ENCODE data around the gene TKTL1.

TKTL1 gene

GRCh38 chrX:154313147-154313546 lies 17.6 kb downstream of the TKTL1 start:
- Histone ChIP-seq H3K4me3 (IDR thresholded peaks at IDR 0.05; ENCODE audit: insufficient read depth, low read depth, low read length) (no peak overlapping the region), H4K20me1 (ENCODE audit: insufficient read depth) (no peaks in the 10 kb centered on the region), H3K27ac (no peak overlapping the region), H3K27me3 (ENCODE audit: insufficient read depth, low read depth) (no peaks in the 10 kb centered on the region), H3K36me3 (ENCODE audit: insufficient read depth) (no peaks in the 10 kb centered on the region), H2AFZ (ENCODE audit: low read depth) (no peak overlapping the region), H3K4me1 (ENCODE audit: low read depth, poor library complexity, severe bottlenecking) (no peaks in the 10 kb centered on the region), H3K9ac (no peak overlapping the region), H3K4me2 (no peak overlapping the region), H3K79me2 (ENCODE audit: insufficient read depth, low read depth) (no peaks in the 10 kb centered on the region)
- TF ChIP-seq, protein P1, sequence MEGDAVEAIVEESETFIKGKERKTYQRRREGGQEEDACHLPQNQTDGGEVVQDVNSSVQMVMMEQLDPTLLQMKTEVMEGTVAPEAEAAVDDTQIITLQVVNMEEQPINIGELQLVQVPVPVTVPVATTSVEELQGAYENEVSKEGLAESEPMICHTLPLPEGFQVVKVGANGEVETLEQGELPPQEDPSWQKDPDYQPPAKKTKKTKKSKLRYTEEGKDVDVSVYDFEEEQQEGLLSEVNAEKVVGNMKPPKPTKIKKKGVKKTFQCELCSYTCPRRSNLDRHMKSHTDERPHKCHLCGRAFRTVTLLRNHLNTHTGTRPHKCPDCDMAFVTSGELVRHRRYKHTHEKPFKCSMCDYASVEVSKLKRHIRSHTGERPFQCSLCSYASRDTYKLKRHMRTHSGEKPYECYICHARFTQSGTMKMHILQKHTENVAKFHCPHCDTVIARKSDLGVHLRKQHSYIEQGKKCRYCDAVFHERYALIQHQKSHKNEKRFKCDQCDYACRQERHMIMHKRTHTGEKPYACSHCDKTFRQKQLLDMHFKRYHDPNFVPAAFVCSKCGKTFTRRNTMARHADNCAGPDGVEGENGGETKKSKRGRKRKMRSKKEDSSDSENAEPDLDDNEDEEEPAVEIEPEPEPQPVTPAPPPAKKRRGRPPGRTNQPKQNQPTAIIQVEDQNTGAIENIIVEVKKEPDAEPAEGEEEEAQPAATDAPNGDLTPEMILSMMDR (conservative IDR thresholded peaks at IDR 0.05; ENCODE audit: low read depth, low read length), result no peak

DNA sequence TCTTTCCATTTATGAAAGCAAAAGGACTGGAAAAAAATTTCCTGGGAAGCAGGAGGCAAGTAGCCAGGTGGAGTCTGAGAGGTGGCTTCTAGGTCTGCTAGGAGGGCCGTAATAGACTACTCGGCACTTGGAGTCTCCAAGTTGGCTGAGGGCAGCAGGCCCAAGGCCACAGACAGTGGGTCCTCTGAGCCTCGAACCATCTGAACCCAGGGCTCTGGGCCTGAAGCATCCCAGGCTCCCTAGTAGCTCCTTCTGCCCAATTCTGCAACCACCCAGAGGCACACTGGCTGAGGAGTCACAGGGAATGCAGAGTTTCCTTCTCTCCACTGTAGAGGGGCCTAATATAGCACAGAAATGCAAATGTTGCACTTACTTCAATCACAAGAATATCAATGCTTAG lies 19.8 kb downstream of the TKTL1 start:
- H3K4me2 ChIP-seq, result no peak overlapping the region
- H3K79me2 ChIP-seq (ENCODE audit: insufficient read depth, low read depth), result no peaks in the 10 kb centered on the region
- TF ChIP-seq, protein P1 (conservative IDR thresholded peaks at IDR 0.05; ENCODE audit: low read depth, low read length), result no peak
- H4K20me1 ChIP-seq (ENCODE audit: insufficient read depth), result no peaks in the 10 kb centered on the region
- H3K4me1 ChIP-seq (ENCODE audit: low read depth, poor library complexity, severe bottlenecking), result no peaks in the 10 kb centered on the region
- no peaks in the 10 kb centered on the region for H3K36me3 ChIP-seq (ENCODE audit: insufficient read depth)
- no peaks in the 10 kb centered on the region for H3K27me3 ChIP-seq (ENCODE audit: insufficient read depth, low read depth)
- no peak overlapping the region for H3K9ac ChIP-seq
- no peak overlapping the region for H3K27ac ChIP-seq
- no peak overlapping the region for H2AFZ ChIP-seq (ENCODE audit: low read depth)
- no peak overlapping the region for H3K4me3 ChIP-seq (IDR thresholded peaks at IDR 0.05; ENCODE audit: insufficient read depth, low read depth, low read length)

DNA sequence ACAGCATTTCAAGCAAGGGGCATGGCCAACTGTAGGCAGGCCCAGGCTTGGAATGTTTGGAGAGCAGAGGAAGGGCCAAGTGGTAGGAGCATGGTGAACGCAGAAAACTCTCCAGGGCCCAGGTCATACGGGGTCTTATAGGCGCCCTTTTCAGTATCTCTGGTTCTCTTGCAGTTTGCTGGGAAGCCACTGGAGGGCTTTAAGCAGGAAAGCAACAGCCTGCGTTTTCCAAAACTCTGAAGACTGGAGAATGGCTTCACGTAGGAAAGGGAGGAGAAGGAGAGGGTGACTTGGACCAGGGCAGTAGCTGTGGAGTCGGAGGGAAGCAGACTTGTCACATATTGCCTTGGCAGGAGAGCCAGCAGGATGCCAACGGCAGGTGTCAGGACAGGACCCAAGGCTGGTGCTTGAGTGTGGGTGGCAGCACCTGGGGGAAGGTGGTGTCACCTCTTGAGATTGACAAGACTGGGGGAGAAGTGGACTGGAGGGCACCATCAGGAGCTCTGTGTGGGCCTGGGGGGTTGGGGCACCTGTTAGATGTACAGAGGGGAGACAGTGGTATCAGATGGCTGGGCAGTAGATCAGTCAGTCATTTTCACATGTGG lies 21.9 kb downstream of the TKTL1 start:
- TF ChIP-seq, protein P1 (conservative IDR thresholded peaks at IDR 0.05; ENCODE audit: low read depth, low read length), result peak; percentile 38; the same call in 1 of the 2 replicates
- Histone ChIP-seq H3K36me3 (ENCODE audit: insufficient read depth) (no peaks in the 10 kb centered on the region), H3K27ac (no peak overlapping the region), H3K79me2 (ENCODE audit: insufficient read depth, low read depth) (no peaks in the 10 kb centered on the region), H3K9ac (no peak overlapping the region), H3K4me2 (no peak overlapping the region), H3K27me3 (ENCODE audit: insufficient read depth, low read depth) (no peaks in the 10 kb centered on the region), H3K4me3 (IDR thresholded peaks at IDR 0.05; ENCODE audit: insufficient read depth, low read depth, low read length) (no peak overlapping the region), H4K20me1 (ENCODE audit: insufficient read depth) (no peaks in the 10 kb centered on the region), H3K4me1 (ENCODE audit: low read depth, poor library complexity, severe bottlenecking) (peaks cover 10% of the 10 kb centered on the region), H2AFZ (ENCODE audit: low read depth) (no peak overlapping the region)

DNA sequence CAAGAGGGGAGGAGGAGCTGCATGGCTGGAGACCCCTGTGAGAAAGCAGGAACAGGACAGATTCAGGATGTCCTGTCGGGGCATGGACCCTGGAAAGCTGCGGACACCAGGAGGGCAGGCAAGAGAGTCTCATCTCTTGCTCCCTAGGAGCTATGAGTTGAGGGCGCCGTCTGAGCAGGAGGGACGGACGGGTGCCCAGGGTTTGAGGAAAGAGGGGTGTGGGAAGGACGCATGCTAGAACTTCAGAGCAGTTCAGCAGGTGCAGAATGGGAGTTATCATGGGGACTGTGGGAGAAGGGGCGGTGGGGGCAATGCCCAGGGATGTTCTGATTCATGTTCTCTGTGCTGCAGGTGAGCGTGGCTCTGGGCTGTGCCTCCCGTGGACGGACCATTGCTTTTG lies 24.8 kb downstream of the TKTL1 start:
- TF ChIP-seq, protein P1 (conservative IDR thresholded peaks at IDR 0.05; ENCODE audit: low read depth, low read length), result no peak
- Histone ChIP-seq H3K27me3 (ENCODE audit: insufficient read depth, low read depth) (peaks cover 1% of the 10 kb centered on the region; the same call in 1 of the 2 replicates), H4K20me1 (ENCODE audit: insufficient read depth) (no peaks in the 10 kb centered on the region), H3K4me1 (ENCODE audit: low read depth, poor library complexity, severe bottlenecking) (peaks cover 10% of the 10 kb centered on the region), H3K27ac (no peak overlapping the region), H2AFZ (ENCODE audit: low read depth) (no peak overlapping the region), H3K4me2 (no peak overlapping the region), H3K79me2 (ENCODE audit: insufficient read depth, low read depth) (no peaks in the 10 kb centered on the region), H3K9ac (no peak overlapping the region), H3K36me3 (ENCODE audit: insufficient read depth) (no peaks in the 10 kb centered on the region), H3K4me3 (IDR thresholded peaks at IDR 0.05; ENCODE audit: insufficient read depth, low read depth, low read length) (no peak overlapping the region)
